ENCODE measurements around the gene SLC9A3.
"Not testable (repeated sequence)": the region's sequence is repeated elsewhere in the genome, so short reads cannot be mapped to it uniquely, and the experiment has no call there.

SLC9A3 gene

DNA sequence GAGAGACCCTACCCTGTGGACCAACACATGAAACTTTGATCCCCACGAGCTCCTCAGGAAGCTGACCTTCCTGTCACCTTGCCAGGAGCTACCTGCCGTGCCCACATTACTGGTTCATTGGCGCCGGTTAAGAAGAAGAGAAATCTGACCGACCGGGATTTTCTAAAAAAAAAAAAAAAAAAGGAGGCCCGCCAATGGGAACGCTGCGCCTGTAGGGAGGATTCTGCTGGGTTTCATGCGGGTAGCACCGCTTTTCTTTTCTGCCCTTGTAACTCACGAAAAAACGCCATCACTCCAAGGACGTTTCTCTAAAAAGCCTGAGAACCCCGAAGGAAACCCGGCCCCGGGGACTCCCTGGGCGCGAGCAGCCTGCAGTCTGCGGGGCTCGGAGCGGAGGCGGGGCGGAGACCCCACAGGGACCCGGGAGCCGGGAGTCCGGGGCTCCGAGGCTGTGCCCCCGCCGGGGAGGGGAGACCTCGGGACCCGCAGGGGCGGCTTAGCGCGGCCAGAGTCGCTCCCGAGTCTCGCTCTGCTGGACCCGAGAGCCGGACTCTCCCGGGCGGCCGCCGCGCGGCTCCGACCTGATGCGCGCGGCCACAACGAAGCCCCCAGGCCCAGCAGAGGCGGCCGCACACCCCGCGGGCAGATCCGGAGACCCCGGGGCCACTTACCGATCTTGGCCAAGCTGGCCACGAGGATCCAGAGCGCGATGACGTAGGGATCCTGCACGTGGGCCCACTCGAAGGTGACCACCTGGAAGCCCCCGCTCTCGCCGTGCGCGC, 617 bp downstream of the SLC9A3 start:
- no peak for DNase-seq

DNA sequence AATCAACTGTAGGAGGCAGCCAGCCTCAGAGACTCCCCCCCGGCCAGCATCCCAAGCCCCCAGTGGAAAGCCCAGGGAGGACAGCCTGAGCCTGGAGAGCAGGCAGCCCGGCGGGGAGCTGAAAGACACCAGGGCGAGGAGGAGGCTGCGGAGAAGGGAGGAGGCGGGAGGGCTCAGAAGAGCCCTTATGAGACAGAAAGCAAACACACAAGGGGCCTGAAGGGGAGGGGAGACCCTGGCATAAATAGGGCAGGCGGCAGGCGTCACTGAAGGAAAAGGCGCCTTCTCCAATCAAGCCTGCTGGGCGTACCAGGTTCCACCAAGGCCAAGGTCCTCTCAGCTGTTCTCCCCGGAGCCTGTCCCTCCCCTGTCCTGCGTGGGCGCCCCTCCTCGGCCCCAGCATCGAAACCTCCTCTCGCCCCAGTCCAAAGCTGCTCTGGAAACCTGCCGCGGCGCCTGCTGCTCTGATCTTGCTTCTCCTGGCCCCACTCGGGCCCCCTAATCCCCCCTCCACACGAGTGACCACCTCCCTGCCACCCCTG, 1.3 kb downstream of the SLC9A3 start:
- DNase-seq, result no peak

DNA sequence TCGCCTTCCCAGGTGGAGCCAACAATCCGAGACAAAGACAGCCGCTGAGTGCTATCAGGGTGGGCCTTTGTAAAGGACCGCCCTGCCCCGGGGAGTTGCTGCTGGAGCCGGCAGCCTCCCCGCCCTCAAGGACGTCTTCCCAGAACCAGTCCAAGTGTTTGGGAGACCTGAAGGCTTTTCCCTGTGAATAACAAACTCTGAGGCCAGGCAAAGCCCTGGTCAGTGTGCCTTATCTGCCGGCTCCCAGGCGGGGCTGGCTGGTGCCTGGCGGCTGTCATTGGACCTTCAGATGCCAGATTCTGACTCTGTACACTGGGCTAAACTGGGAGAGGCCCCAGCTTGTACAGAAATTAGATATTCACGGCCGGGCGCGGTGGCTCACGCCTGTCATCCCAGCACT, 2.1 kb downstream of the SLC9A3 start:
- DNase-seq, result no peak

DNA sequence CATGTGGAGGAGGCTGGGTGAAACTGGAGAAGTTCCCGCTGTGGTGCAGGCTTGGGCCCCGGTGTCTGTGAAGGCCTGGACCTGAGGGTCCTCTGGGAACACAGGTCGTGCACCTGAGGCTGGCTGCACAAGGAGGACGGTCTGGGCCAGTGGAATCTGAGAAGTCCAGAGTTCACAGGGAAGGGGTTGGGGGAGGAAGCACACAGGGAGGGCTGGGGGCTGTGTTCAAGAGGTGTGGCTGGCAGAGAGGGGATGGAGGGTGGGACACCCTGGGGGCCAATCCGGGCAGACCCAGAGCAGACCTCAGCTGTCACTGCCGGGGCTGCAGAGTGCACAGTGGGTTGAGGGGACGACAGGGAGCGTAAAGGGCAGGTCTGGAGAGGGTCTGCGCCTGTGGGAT, 2.6 kb downstream of the SLC9A3 start:
- DNase-seq, result no peak

GRCh38 chr5:520850-521226, 3.4 kb downstream of the SLC9A3 start:
- DNase-seq, result no peak

DNA sequence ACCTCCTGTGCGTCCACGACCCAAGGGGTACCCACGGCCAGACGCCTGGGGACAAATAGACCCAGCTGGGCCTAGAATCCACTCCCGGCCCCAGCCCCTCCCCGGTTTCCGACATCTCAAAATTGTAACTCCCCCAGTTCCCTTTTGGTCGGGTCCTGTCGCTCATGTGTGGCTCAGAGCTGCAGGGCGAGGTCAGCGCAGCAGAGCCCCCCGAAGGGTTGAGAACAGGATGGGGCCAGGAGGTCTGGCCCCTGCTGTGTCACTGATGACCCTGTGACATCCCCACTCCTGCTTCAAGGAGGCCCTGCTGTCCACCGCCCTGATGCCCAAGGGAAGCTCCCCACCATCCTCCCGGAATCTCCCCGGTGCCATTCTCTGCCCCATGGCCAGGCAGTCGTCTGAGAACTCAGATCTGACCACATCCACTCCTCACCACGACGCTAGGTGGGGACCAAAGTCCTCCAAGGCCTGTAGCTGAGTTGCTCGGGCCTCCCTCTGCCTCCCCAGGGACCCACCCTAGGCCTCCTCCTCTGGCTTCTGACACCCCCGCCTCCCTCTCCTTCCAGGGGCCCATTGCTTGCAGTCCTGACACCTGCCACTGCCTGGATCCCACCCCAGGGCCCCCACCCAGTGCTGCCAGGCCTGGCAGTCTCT, 3.9 kb downstream of the SLC9A3 start:
- DNase-seq, result no peak

- DNase-seq, result no peak
These were observed 5.5 kb downstream of the SLC9A3 start for GRCh38 chr5:518721-519120.

DNA sequence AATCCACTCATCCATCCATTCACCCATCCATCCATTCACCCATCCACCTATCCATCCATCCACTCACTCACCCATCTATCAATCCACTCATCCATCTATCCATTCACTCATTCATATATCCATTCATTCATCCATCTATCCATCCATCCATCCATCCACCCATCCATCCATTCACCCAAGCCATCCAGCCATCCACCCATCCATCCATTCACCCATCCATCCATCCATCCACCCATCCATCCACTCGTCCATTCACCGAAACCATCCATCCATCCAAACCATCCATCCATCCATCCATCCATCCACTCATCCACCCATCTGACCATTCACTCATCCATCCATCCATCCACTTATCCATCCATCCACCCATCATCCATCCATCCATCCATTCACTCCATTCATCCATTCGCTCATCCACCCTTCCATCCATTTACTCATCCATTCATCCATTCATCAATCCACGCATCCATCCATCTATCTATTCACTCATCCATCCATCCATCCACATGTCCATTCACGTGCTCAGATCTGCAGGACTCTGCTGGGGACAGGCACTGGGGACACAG, 6.6 kb downstream of the SLC9A3 start:
- no peak for DNase-seq

GRCh38 chr5:516980-517379, 7.3 kb downstream of the SLC9A3 start:
- no peak for DNase-seq

- DNase-seq, result no peak
These were observed 7.8 kb downstream of the SLC9A3 start for GRCh38 chr5:516338-516925.

DNA sequence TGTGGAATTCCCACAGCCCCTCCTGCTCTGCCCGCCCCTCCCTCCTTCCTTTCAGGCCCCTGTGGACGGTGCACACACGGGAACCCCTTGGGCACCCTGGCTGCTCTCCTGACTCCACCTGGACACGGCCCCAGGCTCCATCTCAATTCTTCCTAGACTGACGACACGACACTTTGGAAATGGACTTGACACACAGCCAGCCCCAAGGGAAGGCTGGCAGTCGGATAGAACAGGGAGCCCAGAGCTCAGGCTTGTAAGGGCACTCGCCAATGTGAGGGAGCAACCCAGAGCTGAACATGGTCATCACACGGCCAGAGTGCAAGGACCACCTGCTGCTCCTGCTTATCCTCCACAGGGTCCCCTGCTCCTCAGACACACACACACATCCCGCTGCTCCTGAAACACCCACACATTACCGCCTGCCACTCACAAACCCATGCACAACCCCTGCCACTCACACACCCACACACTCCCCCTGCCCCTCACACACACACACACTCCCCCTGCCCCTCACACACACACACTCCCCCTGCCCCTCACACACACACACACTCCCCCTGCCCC, 8.9 kb downstream of the SLC9A3 start:
- DNase-seq, result no peak

DNA sequence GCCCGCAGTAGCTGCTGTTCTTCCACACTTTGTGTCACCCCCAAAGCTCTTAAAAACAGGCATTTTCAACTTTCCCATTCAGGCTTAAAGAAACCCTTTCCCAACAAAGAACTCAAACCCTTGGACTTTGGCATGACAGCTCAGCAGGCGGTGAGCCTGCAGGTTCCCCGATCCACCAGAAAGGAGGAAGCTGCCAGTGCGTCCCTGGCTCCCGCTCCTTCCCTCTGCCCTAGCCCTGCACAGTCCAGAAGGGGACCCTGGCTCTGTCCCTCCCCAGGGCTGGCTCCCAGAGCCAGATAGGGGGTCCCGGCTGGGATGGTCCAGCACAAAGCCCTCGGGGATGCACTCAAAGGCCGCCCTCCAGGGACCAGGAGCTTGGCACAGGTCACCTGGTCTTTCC, 9.6 kb downstream of the SLC9A3 start:
- no peak for DNase-seq

GRCh38 chr5:514101-514485, 10.2 kb downstream of the SLC9A3 start:
- DNase-seq, result no peak

DNA sequence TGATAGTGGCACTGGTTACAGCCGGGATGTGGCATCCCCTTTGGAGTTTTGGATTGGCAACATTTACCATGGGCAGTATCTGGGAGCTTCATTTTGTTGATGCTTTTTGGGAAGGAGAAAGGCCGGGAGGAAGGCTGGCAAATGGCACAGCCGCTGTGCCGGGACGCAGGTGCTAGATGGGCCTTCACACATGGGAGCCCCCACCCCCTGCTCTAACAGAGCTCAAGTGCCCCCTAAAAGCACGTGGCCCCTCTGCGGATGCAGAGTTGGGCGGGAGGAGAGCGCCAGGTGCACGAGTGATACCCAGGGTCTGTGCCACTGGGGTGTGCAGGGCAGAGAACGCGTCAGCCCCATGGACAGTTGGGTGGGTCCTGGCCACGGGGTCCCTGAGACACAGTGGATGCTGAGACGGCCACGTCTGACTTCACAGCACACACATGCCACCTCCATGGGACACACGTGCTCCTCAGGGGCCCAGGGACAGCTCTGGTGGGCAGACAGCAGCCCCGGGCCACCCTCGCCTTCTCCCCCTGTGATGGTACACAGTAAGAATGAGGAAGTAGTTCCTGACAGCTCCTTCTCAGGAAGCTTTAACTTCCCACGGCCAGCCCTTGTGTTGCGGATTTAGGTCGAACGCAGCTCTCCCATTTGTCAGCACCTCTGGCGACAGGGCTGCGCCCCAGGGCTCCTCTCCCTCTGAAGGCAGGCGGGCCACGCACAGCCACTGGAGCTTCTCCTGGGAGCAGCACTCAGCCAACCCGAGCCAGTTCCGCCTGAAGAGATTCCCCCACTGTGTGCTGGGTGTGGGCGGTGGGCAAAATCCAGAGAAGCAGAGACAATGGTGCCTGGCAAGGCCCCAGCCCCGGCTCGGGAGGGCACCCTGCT, 10.8 kb downstream of the SLC9A3 start:
- no peak for DNase-seq

DNA sequence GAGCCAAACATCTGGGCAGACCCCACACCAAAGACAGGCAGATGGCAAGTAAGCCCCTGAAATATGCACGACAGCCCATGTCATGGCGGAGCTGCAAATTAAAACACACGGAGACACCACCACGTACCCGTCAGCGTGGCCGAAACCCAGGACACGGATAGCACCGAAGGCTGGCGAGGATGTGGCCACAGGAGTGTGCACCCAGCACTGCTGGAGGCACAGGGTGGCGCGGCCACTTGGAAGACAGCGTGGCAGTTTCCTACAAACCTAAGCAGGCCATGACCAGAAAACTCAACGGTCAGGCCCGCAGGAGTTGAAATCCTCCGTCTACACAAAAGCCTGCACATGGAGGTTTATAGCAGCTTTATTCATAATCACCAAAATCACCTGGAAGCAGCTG, 12.8 kb downstream of the SLC9A3 start:
- no peak for DNase-seq

DNA sequence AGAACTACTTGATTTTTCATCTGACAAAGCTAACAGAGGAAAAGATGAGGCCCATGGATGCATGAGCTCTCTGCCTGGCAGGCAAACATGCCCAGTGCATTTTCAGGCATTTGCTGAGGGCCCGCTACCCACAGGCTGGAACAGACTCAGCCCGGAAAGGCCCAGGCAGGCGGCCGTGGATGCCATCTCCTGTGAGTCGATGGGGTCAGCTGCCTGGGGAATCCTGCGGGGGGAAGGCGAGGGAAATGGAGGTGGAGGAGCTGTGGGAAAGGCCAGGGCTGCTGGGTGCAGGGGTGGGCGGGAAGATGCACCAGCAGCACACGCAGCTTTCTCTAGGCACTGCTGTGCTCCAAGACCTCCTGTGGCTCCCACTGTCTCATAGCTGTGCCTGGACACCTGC, 13.7 kb downstream of the SLC9A3 start:
- no peak for DNase-seq

- DNase-seq, result no peak
These were observed 14.6 kb downstream of the SLC9A3 start for GRCh38 chr5:509611-510185.

GRCh38 chr5:507986-508575, 16.2 kb downstream of the SLC9A3 start:
- not testable (repeated sequence) for DNase-seq

- DNase-seq, result no peak
These were observed 18.2 kb downstream of the SLC9A3 start for GRCh38 chr5:505951-506525.

DNA sequence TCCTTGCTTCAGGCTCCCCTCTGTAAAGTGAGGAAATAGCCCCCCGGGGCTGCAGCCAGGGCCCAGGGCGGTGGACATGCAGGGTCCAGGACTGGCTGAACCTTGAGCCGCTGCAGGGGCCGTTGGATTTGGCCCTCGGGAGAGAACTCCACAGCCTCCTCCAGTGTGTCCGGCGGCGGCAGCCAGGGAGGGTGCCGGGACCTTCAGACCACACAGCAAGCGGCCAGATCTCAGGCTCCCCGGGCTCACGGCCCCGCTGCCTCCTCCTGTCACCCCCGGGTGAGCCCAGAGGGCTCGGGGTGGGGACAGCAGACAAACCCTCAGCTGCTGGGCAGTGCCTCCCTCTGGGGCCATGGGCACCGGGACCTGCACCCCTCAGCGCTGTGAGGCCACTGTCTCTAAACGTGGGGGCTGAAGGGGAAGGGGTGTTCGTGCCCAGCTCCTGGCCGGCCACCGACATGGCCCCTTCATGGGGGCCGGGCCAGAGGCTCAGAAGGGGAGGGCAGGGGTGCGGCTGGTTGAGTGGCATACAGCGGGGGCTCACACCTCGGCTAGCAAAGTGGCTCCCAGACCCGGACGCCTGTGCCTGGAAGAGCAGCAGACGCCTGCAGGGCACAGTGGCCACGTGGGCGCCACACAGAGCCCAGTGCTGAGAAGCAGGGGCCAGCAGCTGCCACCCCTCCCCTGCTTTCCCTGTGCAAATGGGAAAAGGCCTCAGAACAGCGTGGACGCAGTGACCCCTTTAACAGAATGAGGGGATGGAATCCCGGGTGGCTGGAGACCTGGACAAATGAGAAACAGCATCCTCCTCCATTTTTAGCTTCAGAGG, 19.7 kb downstream of the SLC9A3 start:
- no peak for DNase-seq

All from amniotic stem cell (primary cell).